Lower lobe of right lung (tissue), 2 donors: Measurements from ENCODE around the gene PIAS2. TPM values are rescaled to one million over a fixed set of nuclear protein-coding genes. Genes with fewer than 3 reads are reported as not detected.

Experiments
- ATAC-seq, 2 donors: fragments of 200-7000 bp; cut with Tn5 transposase; one replicate each; pipeline ENCODE4 v1.9.1; 2020 to 2022; ENCODE audit warnings: mild to moderate bottlenecking in 2 of 2, moderate library complexity in 2 of 2
- DNase-seq: peaks from one replicate; pipeline ENCODE4 v3.0.0-alpha.2; 2020
- H3K27ac ChIP-seq: fragments of 200-600 bp; one replicate; pipeline ENCODE4 v1.8.0; 2022
- H3K27me3 ChIP-seq: fragments of 200-600 bp; one replicate; pipeline ENCODE4 v1.8.0; 2022; ENCODE audit warnings: low read depth
- H3K36me3 ChIP-seq: fragments of 200-600 bp; one replicate; pipeline ENCODE4 v1.8.0; 2022; ENCODE audit warnings: mild to moderate bottlenecking
- H3K4me1 ChIP-seq: fragments of 200-600 bp; one replicate; pipeline ENCODE4 v1.8.0; 2022
- H3K4me3 ChIP-seq: fragments of 200-600 bp; one replicate; pipeline ENCODE4 v1.8.0; 2022; ENCODE audit warnings: mild to moderate bottlenecking
- H3K9me3 ChIP-seq: fragments of 200-600 bp; one replicate; pipeline ENCODE4 v1.8.0; 2022
- CTCF ChIP-seq: fragments of 200-600 bp; IDR thresholded peaks from one replicate; pipeline ENCODE4 v1.8.0; 2022; ENCODE audit warnings: antibody characterized with exemption, mild to moderate bottlenecking
- intact Hi-C: fragments of 100-400 bp; cut with DNase I; formaldehyde crosslinking; loops from one replicate; pipeline ENCODE4 v1.11.0; 2022
- total RNA-seq: library from RNA; stranded (reverse); fragmentation: NEBNext Ultra II Directional; extraction: Animal tissue kit (Norgen Biotek cat#: 25700); gene quantifications from one replicate; pipeline ENCODE4 v1.2.1, GENCODE V29; 2021
- donor health status: DM: no; HTN: yes; CAD: no; lungs with severe emphysema.

PIAS2 gene
- total RNA-seq, 1 donor from 2014 or later, result 36.6 TPM

GRCh38 chr18:46789088-46789487, 128.2 kb downstream of the PIAS2 start:
- DNase-seq, result no peak
- Histone ChIP-seq H3K36me3 (no peaks in the 10 kb centered on the region), H3K27me3 (no peaks in the 10 kb centered on the region), H3K4me1 (no peaks in the 10 kb centered on the region), H3K9me3 (no peaks in the 10 kb centered on the region), H3K27ac (no peak overlapping the region), H3K4me3 (no peak overlapping the region)
- no peak for TF ChIP-seq CTCF
- intact Hi-C loops, result no loop called here
- ATAC-seq, result no peak

DNA sequence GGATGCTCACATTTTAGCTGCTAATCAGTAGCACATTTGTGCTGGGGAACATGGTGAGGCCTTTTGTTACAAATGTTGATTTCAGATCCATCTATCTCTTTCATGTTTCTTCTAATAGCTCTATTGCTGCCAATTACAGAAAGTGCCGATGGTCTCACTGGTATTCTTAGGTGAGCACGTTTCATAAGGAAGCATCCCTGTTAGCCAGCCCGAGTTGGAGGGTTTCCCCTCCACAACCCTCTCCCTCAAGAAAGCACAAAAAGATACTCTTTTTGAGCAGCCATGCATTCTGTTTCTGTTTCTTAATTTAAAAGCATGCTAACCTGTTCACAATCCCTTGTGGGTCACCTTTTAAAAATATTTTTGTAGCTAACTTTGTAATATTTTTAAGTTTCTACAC, 129.6 kb downstream of the PIAS2 start:
- Histone ChIP-seq H3K27me3 (no peaks in the 10 kb centered on the region), H3K27ac (no peak overlapping the region), H3K4me3 (no peak overlapping the region), H3K4me1 (no peaks in the 10 kb centered on the region), H3K9me3 (no peaks in the 10 kb centered on the region), H3K36me3 (no peaks in the 10 kb centered on the region)
- intact Hi-C loops, result no loop called here
- no peak for ATAC-seq
- TF ChIP-seq CTCF, result no peak
- DNase-seq, result no peak

DNA sequence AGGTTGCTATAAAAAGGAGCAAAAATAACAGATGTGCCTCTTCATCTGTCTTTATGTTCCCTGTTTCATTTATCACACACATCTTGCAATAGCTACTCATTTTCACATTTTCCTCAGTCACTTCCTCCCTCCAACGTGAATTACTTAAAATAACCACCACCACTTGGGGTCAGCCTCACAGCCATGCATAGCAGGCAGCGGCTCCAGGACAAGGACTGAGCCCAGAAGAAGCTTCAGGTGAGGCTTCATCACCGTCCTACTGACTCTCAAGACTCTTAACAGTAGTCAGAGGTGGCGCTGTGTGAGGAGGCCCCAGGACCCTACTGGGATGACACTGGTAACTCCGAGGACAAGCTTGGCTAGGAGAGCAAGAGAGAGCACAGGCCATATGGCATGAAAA, 144.9 kb downstream of the PIAS2 start:
- no peak overlapping the region for H3K4me3 ChIP-seq
- no peaks in the 10 kb centered on the region for H3K27me3 ChIP-seq
- H3K27ac ChIP-seq, result no peak overlapping the region
- ATAC-seq (no peak), DNase-seq (no peak)
- no peak for TF ChIP-seq CTCF
- H3K36me3 ChIP-seq, result no peaks in the 10 kb centered on the region
- no peaks in the 10 kb centered on the region for H3K4me1 ChIP-seq
- intact Hi-C loops, result no loop called here
- H3K9me3 ChIP-seq, result no peaks in the 10 kb centered on the region

- Histone ChIP-seq H3K4me3 (no peak overlapping the region), H3K9me3 (no peaks in the 10 kb centered on the region), H3K36me3 (no peaks in the 10 kb centered on the region), H3K4me1 (no peaks in the 10 kb centered on the region), H3K27me3 (no peaks in the 10 kb centered on the region), H3K27ac (no peak overlapping the region)
- ATAC-seq (no peak), DNase-seq (no peak)
- intact Hi-C loops, result no loop called here
- TF ChIP-seq CTCF, result no peak
Observed at GRCh38 chr18:46771141-46771540, 146.2 kb downstream of the PIAS2 start.

- intact Hi-C loops, result no loop called here
- H3K4me1 ChIP-seq, result no peaks in the 10 kb centered on the region
- H3K27me3 ChIP-seq, result no peaks in the 10 kb centered on the region
- DNase-seq (no peak), ATAC-seq (no peak)
- no peak overlapping the region for H3K27ac ChIP-seq
- TF ChIP-seq CTCF, result no peak
- no peak overlapping the region for H3K4me3 ChIP-seq
- no peaks in the 10 kb centered on the region for H3K9me3 ChIP-seq
- H3K36me3 ChIP-seq, result no peaks in the 10 kb centered on the region
Observed at GRCh38 chr18:46770708-46771107, 146.6 kb downstream of the PIAS2 start.
